Neural cell (in vitro differentiated cells): ENCODE results near the gene GREM1. TPM values are rescaled to one million over a fixed set of nuclear protein-coding genes. Genes with fewer than 3 reads are reported as not detected.

Experiments
- H2AFZ ChIP-seq: fragments of 200-600, 300-800 bp; sonication (generic), shearing (Covaris generic); 2 replicates; pipeline ENCODE4 v1.6.0; 2014; ENCODE audit warnings: low read depth, mild to moderate bottlenecking, antibody characterized with exemption, low read length, moderate library complexity
- H3F3A ChIP-seq: fragments of 200-600 bp; shearing (Covaris generic); 2 replicates; pipeline ENCODE4 v1.6.1; 2016; ENCODE audit warnings: mild to moderate bottlenecking, moderate library complexity, mixed read lengths, antibody characterized with exemption, low read length; ENCODE audit not compliant: insufficient read depth, poor library complexity, severe bottlenecking
- H3K27ac ChIP-seq: fragments of 200-600, 300-800 bp; sonication (generic), shearing (Covaris generic); 2 replicates; pipeline ENCODE4 v1.5.1; 2014; ENCODE audit warnings: mild to moderate bottlenecking, low read length, moderate library complexity
- H3K27me3 ChIP-seq: fragments of 300-800, 200-600 bp; sonication (generic), shearing (Covaris generic); 2 replicates; pipeline ENCODE4 v1.6.0; 2014; ENCODE audit warnings: mild to moderate bottlenecking, low read depth, low read length, moderate library complexity; ENCODE audit not compliant: insufficient read depth
- H3K36me3 ChIP-seq: fragments of 300-800, 200-600 bp; sonication (generic), shearing (Covaris generic); 2 replicates; pipeline ENCODE4 v1.5.1; 2014; ENCODE audit warnings: mild to moderate bottlenecking, antibody characterized with exemption, low read length, moderate library complexity; ENCODE audit not compliant: insufficient read depth
- H3K4me2 ChIP-seq: fragments of 300-800, 200-600 bp; sonication (generic), shearing (Covaris generic); 2 replicates; pipeline ENCODE4 v1.6.0; 2014; ENCODE audit warnings: mild to moderate bottlenecking, low read length
- H3K4me3 ChIP-seq: fragments of 300-800, 200-600 bp; sonication (generic), shearing (Covaris generic); 2 replicates; pipeline ENCODE4 v1.5.1; 2014; ENCODE audit warnings: mild to moderate bottlenecking, low read length, moderate library complexity
- H3K79me2 ChIP-seq: fragments of 200-600 bp; shearing (Covaris generic); replicated peaks from 2 replicates; pipeline ENCODE4 v1.6.0; 2014; ENCODE audit warnings: mild to moderate bottlenecking, low read length, moderate library complexity; ENCODE audit not compliant: insufficient read depth
- H3K9ac ChIP-seq: fragments of 300-800, 200-600 bp; sonication (generic), shearing (Covaris generic); 2 replicates; pipeline ENCODE4 v1.6.1; 2016; ENCODE audit warnings: mild to moderate bottlenecking, low read length, mixed read lengths
- H3K9me2 ChIP-seq: fragments of 200-600 bp; shearing (Covaris generic); 2 replicates; pipeline ENCODE4 v1.6.1; 2016; ENCODE audit warnings: mild to moderate bottlenecking, low read length, mixed read lengths; ENCODE audit not compliant: insufficient read depth
- H3K9me3 ChIP-seq: fragments of 200-600, 300-800 bp; sonication (generic), shearing (Covaris generic); 2 replicates; pipeline ENCODE4 v1.6.1; 2016; ENCODE audit warnings: mild to moderate bottlenecking, mixed run types, low read length, moderate library complexity, mixed read lengths
- H4K20me1 ChIP-seq: fragments of 200-600 bp; shearing (Covaris generic); 2 replicates; pipeline ENCODE4 v1.6.1; 2016; ENCODE audit warnings: mild to moderate bottlenecking, mixed run types; ENCODE audit not compliant: insufficient read depth
- CTCF ChIP-seq: fragments of 450-650 bp; IDR thresholded peaks from 2 replicates; pipeline ENCODE4 v1.5.1; 2014; ENCODE audit warnings: antibody characterized with exemption, mild to moderate bottlenecking, moderate library complexity; ENCODE audit not compliant: poor library complexity, severe bottlenecking
- EP300 ChIP-seq: fragments of 450-650 bp; conservative IDR thresholded peaks from 2 replicates; pipeline ENCODE4 v1.6.1; 2014; ENCODE audit warnings: antibody characterized with exemption, mild to moderate bottlenecking, moderate library complexity; ENCODE audit not compliant: poor library complexity, severe bottlenecking
- EZH2 ChIP-seq: fragments of 200-600, 300-800 bp; shearing (Covaris generic), sonication (generic); IDR thresholded peaks from 2 replicates; pipeline ENCODE4 v1.6.1; 2014; ENCODE audit warnings: antibody characterized with exemption, low read length, borderline replicate concordance, mild to moderate bottlenecking; ENCODE audit not compliant: insufficient read depth, poor library complexity, severe bottlenecking
- MXI1 ChIP-seq: fragments of 450-650 bp; conservative IDR thresholded peaks from 2 replicates; pipeline ENCODE4 v1.6.1; 2014; ENCODE audit warnings: antibody characterized with exemption, mild to moderate bottlenecking; ENCODE audit not compliant: poor library complexity, severe bottlenecking
- POLR2AphosphoS5 ChIP-seq: IDR thresholded peaks from 2 replicates; pipeline ENCODE4 v1.6.1; 2012
- RAD21 ChIP-seq: fragments of 450-650 bp; conservative IDR thresholded peaks from 2 replicates; pipeline ENCODE4 v1.6.1; 2014; ENCODE audit warnings: antibody characterized with exemption, mild to moderate bottlenecking, moderate library complexity
- SMC3 ChIP-seq: fragments of 450-650 bp; conservative IDR thresholded peaks from 2 replicates; pipeline ENCODE4 v1.6.1; 2014; ENCODE audit warnings: antibody characterized with exemption, mild to moderate bottlenecking, moderate library complexity; ENCODE audit not compliant: poor library complexity
- TAF1 ChIP-seq: IDR thresholded peaks from 2 replicates; pipeline ENCODE4 v1.6.1; 2012; ENCODE audit warnings: low read depth
- polyA plus RNA-seq: library from polyadenylated mRNA; depleted of rRNA; stranded (reverse); fragments of >200 nt; gene quantifications from 2 replicates; pipeline ENCODE4 v1.2.3, GENCODE V29; 2014
- TF ChIP-seq, protein P1 (sequence below): IDR thresholded peaks from 2 replicates; pipeline ENCODE4 v1.6.1; 2012; ENCODE audit warnings: borderline replicate concordance

GREM1 gene
- polyA plus RNA-seq, 1 donor from 2014 or later = 0.16 TPM

DNA sequence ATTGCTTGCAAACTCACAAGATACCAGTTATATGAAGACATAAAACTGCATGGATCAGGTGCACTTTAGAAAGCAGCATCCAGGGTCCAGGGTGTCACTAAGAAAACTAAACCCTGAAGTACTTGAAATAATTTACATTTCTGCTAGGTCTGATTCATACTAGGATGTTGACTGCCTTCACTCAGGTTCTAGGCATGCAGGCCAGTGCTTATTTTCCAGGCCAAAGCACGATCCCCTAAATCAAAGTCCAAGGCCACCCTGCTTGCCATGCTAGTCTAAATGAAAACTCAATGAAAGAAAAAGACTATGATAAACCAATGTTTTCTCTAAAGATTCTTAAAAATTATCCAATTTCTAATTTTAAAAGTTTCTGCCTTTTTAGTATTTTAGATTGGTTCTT is 49.4 kb downstream of the GREM1 start:
- no peaks in the 10 kb centered on the region for H3K27me3 ChIP-seq
- H3K27ac ChIP-seq = no peak overlapping the region
- no peaks in the 10 kb centered on the region for H3K9me2 ChIP-seq
- TF ChIP-seq SMC3 (no peak), TAF1 (no peak), POLR2AphosphoS5 (no peak), CTCF (no peak), EZH2 (no peak), EP300 (no peak), MXI1 (no peak), RAD21 (no peak)
- TF ChIP-seq, protein P1, sequence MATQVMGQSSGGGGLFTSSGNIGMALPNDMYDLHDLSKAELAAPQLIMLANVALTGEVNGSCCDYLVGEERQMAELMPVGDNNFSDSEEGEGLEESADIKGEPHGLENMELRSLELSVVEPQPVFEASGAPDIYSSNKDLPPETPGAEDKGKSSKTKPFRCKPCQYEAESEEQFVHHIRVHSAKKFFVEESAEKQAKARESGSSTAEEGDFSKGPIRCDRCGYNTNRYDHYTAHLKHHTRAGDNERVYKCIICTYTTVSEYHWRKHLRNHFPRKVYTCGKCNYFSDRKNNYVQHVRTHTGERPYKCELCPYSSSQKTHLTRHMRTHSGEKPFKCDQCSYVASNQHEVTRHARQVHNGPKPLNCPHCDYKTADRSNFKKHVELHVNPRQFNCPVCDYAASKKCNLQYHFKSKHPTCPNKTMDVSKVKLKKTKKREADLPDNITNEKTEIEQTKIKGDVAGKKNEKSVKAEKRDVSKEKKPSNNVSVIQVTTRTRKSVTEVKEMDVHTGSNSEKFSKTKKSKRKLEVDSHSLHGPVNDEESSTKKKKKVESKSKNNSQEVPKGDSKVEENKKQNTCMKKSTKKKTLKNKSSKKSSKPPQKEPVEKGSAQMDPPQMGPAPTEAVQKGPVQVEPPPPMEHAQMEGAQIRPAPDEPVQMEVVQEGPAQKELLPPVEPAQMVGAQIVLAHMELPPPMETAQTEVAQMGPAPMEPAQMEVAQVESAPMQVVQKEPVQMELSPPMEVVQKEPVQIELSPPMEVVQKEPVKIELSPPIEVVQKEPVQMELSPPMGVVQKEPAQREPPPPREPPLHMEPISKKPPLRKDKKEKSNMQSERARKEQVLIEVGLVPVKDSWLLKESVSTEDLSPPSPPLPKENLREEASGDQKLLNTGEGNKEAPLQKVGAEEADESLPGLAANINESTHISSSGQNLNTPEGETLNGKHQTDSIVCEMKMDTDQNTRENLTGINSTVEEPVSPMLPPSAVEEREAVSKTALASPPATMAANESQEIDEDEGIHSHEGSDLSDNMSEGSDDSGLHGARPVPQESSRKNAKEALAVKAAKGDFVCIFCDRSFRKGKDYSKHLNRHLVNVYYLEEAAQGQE = no peak
- H3K4me3 ChIP-seq = no peak overlapping the region
- H3K79me2 ChIP-seq = no peaks in the 10 kb centered on the region
- no peaks in the 10 kb centered on the region for H3F3A ChIP-seq
- H2AFZ ChIP-seq = no peak overlapping the region
- H3K9ac ChIP-seq = no peak overlapping the region
- no peaks in the 10 kb centered on the region for H3K9me3 ChIP-seq
- no peak overlapping the region for H3K4me2 ChIP-seq
- H4K20me1 ChIP-seq = no peaks in the 10 kb centered on the region
- H3K36me3 ChIP-seq = no peaks in the 10 kb centered on the region

- no peaks in the 10 kb centered on the region for H3K9me2 ChIP-seq
- no peaks in the 10 kb centered on the region for H3K27me3 ChIP-seq
- H2AFZ ChIP-seq = no peak overlapping the region
- no peak overlapping the region for H3K4me2 ChIP-seq
- H3K79me2 ChIP-seq = no peaks in the 10 kb centered on the region
- no peaks in the 10 kb centered on the region for H4K20me1 ChIP-seq
- TF ChIP-seq EZH2 = no peak
- TF ChIP-seq CTCF = no peak
- TF ChIP-seq MXI1 = no peak
- no peak for TF ChIP-seq SMC3
- TF ChIP-seq, protein P1 = no peak
- TF ChIP-seq RAD21 = no peak
- TF ChIP-seq TAF1 = no peak
- TF ChIP-seq EP300 = no peak
- H3K27ac ChIP-seq = no peak overlapping the region
- H3K9ac ChIP-seq = no peak overlapping the region
- no peak overlapping the region for H3K4me3 ChIP-seq
- peaks cover 6% of the 10 kb centered on the region for H3K9me3 ChIP-seq
- no peaks in the 10 kb centered on the region for H3K36me3 ChIP-seq
- H3F3A ChIP-seq = no peaks in the 10 kb centered on the region
Measured at GRCh38 chr15:32774022-32774421, 56.2 kb downstream of the GREM1 start.
